ENCODE results near the gene DSTYK. TPM values are rescaled to one million over a fixed set of nuclear protein-coding genes. Genes with fewer than 3 reads are reported as not detected.
A peak's percentile ranks its signal among the peaks of the same experiment; 100 is the strongest.

Gene DSTYK
- total RNA-seq, 1 donor from 2014 or later = 19.5 TPM

DNA sequence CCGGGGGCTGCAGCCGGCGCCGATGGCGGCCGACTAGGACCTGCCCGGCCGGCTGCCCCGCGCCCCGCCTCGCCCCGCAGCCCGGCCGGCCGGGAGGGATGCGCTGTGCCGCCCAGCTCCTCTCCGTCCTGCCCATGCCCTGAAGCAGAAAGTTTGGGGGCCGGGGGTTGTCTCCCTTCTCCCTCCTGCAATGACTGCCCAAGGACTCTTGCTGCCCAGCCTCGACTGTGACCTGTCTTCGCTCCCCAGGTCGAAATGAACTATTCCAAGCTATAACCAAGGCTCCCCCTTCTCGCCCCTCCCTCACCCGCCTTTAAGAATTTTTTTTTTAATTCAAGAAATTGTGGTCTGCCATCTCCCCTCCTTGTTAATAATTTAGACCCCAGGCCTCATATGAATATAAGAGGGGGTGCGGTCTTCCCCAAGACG, 16.6 kb upstream of the DSTYK start:
- peaks cover 18% of the 10 kb centered on the region for H3K27me3 Mint-ChIP-seq (ENCODE audit: low read depth)
- peak overlapping the region; percentile 25 for H3K27ac Mint-ChIP-seq
- TF ChIP-seq, protein P1, sequence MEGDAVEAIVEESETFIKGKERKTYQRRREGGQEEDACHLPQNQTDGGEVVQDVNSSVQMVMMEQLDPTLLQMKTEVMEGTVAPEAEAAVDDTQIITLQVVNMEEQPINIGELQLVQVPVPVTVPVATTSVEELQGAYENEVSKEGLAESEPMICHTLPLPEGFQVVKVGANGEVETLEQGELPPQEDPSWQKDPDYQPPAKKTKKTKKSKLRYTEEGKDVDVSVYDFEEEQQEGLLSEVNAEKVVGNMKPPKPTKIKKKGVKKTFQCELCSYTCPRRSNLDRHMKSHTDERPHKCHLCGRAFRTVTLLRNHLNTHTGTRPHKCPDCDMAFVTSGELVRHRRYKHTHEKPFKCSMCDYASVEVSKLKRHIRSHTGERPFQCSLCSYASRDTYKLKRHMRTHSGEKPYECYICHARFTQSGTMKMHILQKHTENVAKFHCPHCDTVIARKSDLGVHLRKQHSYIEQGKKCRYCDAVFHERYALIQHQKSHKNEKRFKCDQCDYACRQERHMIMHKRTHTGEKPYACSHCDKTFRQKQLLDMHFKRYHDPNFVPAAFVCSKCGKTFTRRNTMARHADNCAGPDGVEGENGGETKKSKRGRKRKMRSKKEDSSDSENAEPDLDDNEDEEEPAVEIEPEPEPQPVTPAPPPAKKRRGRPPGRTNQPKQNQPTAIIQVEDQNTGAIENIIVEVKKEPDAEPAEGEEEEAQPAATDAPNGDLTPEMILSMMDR (IDR thresholded peaks at IDR 0.05; ENCODE audit: unreplicated experiment) = no peak
- peaks cover 35% of the 10 kb centered on the region for H3K4me1 Mint-ChIP-seq
- peak in 1 of 2 experiments; percentile 51 for DNase-seq (ENCODE audit: low spot score in 2 of 2, unreplicated experiment in 2 of 2)
- H3K36me3 Mint-ChIP-seq = no peaks in the 10 kb centered on the region
- H3K9me3 Mint-ChIP-seq = no peaks in the 10 kb centered on the region
- H3K4me3 Mint-ChIP-seq = peak overlapping the region; percentile 79

DNA sequence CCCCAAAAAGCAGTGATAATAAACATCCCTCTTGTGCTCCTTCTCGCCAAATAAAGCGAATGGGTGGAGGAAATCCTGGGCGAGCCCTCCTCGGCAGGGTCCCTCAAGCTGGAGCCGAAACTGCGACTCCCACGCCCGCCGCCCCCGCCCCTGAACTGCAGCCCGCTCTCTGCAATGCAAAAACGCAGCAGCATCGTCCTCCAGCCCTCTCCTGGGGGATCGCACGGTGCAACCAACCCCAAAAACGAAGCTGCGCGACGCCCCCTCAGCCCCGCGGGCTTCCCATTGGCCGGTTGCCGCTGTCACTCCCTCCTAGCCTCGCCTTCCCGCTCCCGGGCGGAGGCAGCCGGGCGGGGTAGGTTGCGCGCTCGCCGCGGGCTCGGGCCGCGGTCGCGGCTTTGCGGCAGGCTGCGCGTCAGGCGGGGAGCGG, 16.1 kb upstream of the DSTYK start, which contains the start of gene TMCC2:
TMCC2 (plus strand) TSS at position 363 of the 430 bp plus-strand sequence. CDS start 619 bp downstream, outside the sequence.
- DNase-seq (ENCODE audit: low spot score in 2 of 2, unreplicated experiment in 2 of 2) = peak; percentile 90 to 95
- TF ChIP-seq, protein P1 (IDR thresholded peaks at IDR 0.05; ENCODE audit: unreplicated experiment) = no peak
- peak within 1 kb of the TSS; percentile 78 for H3K27ac Mint-ChIP-seq
- H3K4me3 Mint-ChIP-seq = peak within 1 kb of the TSS; percentile 79
- H3K36me3 Mint-ChIP-seq = no peaks in the 10 kb centered on the region
- H3K4me1 Mint-ChIP-seq = peaks cover 35% of the 10 kb centered on the region
- peaks cover 18% of the 10 kb centered on the region for H3K27me3 Mint-ChIP-seq (ENCODE audit: low read depth)
- no peaks in the 10 kb centered on the region for H3K9me3 Mint-ChIP-seq

DNA sequence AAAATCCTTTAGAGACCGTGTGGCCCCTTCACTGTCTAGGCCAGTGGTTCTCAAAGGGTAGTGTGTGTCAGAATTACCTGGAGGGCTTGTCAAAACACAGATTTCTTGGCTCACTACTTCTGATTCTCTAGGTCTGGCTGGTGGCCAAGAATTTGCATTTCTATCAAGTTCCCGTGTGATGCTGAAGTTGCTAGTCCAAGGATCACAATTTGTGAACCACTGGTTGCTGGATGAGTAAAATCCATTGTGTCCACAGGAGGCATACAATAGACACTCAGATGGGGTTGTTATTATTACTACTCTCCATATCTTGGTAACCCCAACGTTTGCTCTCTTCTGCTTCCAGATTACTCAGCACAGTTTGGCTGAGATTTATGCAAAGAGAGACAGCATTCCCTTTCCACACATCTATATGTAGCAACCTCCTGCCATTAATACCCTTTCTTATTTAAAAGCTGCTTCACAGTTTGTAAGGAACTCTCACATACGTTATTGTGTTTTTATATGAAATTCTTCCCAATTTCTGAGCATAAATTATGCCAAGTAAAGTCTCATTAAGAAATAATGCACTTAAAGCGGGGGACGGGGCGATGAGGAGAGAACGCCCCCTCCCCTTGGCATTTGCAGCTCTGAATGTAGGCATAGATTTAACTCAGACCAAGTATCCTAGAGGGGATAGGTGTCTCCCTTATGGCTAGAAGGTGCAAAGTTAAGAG, 15.5 kb upstream of the DSTYK start:
- Mint-ChIP-seq H3K4me3 (peak overlapping the region; percentile 71), H3K36me3 (no peaks in the 10 kb centered on the region), H3K27ac (peak overlapping the region; percentile 78), H3K9me3 (no peaks in the 10 kb centered on the region), H3K4me1 (peaks cover 35% of the 10 kb centered on the region), H3K27me3 (ENCODE audit: low read depth) (peaks cover 18% of the 10 kb centered on the region)
- TF ChIP-seq, protein P1 (IDR thresholded peaks at IDR 0.05; ENCODE audit: unreplicated experiment) = no peak
- peak in 1 of 2 experiments; percentile 51 for DNase-seq (ENCODE audit: low spot score in 2 of 2, unreplicated experiment in 2 of 2)

DNA sequence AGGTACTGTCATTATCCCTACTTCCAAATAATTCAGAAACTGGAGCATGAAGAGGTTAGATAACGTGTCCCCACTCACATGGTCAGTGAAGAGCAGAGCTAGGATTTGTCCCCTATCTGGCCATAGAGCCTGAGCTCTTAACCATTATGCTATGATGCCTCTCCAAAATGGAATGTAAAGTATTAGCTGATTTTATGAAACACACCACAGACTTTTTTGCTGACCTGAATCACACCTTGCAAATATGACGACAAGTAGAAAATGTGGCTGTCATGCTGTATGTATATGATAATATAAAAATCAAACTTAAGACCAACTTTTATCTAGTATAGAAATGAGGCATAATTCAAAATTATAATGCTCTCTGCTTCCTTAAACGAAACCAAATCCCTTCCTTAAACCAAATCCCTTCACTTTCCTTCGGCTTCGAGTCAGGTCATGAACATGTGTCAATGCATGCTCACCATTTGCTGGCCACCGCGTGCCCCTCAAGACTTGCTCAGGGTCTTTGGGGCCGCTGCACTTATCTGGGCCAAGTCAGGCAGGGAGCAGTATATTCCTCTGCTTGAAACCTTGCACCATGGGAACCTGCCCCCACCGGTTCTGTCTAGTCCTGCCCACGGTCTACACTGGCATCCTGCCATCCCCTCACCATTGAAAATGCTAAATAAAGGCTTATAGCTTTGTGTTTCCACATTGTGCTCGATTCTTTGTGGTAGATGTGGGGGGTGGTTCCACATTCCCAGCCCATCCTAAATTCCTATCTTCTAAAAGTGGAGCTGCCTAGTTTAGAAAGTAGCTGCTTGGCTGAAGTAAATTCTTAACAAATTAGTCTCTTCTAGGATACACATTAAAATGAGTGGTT, 14.6 kb upstream of the DSTYK start:
- Mint-ChIP-seq H3K27ac (peak overlapping the region; percentile 78), H3K4me3 (peak overlapping the region; percentile 2), H3K9me3 (no peaks in the 10 kb centered on the region), H3K4me1 (peaks cover 35% of the 10 kb centered on the region), H3K27me3 (ENCODE audit: low read depth) (peaks cover 18% of the 10 kb centered on the region), H3K36me3 (no peaks in the 10 kb centered on the region)
- DNase-seq (ENCODE audit: low spot score in 2 of 2, unreplicated experiment in 2 of 2) = no peak
- TF ChIP-seq, protein P1 (IDR thresholded peaks at IDR 0.05; ENCODE audit: unreplicated experiment) = no peak

DNA sequence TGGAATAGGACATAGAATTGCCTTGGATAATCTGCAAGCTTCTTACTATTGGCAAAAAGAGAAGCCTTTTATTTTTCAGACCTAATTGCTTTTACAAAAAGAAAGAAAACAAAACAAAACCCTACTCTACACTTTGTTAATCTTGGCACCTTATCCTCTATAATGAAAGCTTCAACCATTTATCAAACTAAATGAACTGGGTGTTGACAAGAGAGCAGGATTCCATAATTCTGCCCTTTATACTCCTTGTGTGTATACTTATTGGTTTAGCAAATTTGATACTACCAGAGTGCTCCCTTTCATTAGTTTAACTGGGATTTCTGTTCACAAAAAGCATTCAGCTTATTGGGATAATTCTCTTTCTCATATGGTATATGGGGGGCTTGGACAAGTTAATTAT, 13.2 kb upstream of the DSTYK start:
- peaks cover 15% of the 10 kb centered on the region for H3K27me3 Mint-ChIP-seq (ENCODE audit: low read depth)
- no peak overlapping the region for H3K4me3 Mint-ChIP-seq
- no peak for DNase-seq (ENCODE audit: low spot score in 2 of 2, unreplicated experiment in 2 of 2)
- H3K36me3 Mint-ChIP-seq = no peaks in the 10 kb centered on the region
- H3K4me1 Mint-ChIP-seq = peaks cover 28% of the 10 kb centered on the region
- TF ChIP-seq, protein P1 (IDR thresholded peaks at IDR 0.05; ENCODE audit: unreplicated experiment) = no peak
- H3K9me3 Mint-ChIP-seq = no peaks in the 10 kb centered on the region
- no peak overlapping the region for H3K27ac Mint-ChIP-seq

All from mesothelial cell of epicardium (in vitro differentiated cells).